Liver (tissue), 9 donors: ENCODE measurements around the gene PHC3. TPM values are rescaled to one million over a fixed set of nuclear protein-coding genes. Genes with fewer than 3 reads are reported as not detected.

ENCODE experiments used
- DNase-seq: peaks from one replicate; pipeline ENCODE4 v3.0.0-alpha.2; 2017; ENCODE audit warnings: low spot score
- H3K27ac ChIP-seq, 2 donors: one replicate each; pipeline ENCODE4 v1.7.0; 2013; ENCODE audit warnings: inconsistent platforms in 2 of 2, low read length in 2 of 2, control low read depth in 1 of 2, low read depth in 1 of 2, mild to moderate bottlenecking in 1 of 2
- H3K27me3 ChIP-seq, 4 donors: one replicate each; pipeline versions ENCODE4 v1.6.1 to v1.7.0; 2013; ENCODE audit warnings: low read length in 3 of 4, inconsistent platforms in 1 of 4, mild to moderate bottlenecking in 1 of 4, moderate library complexity in 1 of 4; ENCODE audit not compliant: control insufficient read depth in 4 of 4, insufficient read depth in 4 of 4
- H3K36me3 ChIP-seq, 4 donors: one replicate each; pipeline versions ENCODE4 v1.6.1 to v1.7.0; 2013; ENCODE audit warnings: low read length in 3 of 4, mild to moderate bottlenecking in 3 of 4, low read depth in 1 of 4, moderate library complexity in 1 of 4; ENCODE audit not compliant: control insufficient read depth in 4 of 4, insufficient read depth in 3 of 4
- H3K4me1 ChIP-seq, 4 donors: one replicate each; pipeline versions ENCODE4 v1.6.1 to v1.7.0; 2013; ENCODE audit warnings: low read length in 3 of 4, mild to moderate bottlenecking in 3 of 4, moderate library complexity in 1 of 4; ENCODE audit not compliant: control insufficient read depth in 4 of 4, insufficient read depth in 4 of 4
- H3K4me3 ChIP-seq, 3 donors: one replicate each; pipeline versions ENCODE4 v1.6.1 to v1.7.0; 2013; ENCODE audit warnings: low read length in 3 of 3, control low read depth in 1 of 3, low read depth in 1 of 3, mild to moderate bottlenecking in 1 of 3
- H3K9ac ChIP-seq, 2 donors: one replicate each; pipeline ENCODE4 v1.7.0; 2013; ENCODE audit warnings: low read length in 2 of 2, mild to moderate bottlenecking in 2 of 2, moderate library complexity in 2 of 2, control low read depth in 1 of 2, low read depth in 1 of 2
- H3K9me3 ChIP-seq, 4 donors: one replicate each; pipeline versions ENCODE4 v1.6.1 to v1.7.0; 2013; ENCODE audit warnings: low read length in 3 of 4; ENCODE audit not compliant: control insufficient read depth in 4 of 4
- EGR1 ChIP-seq, 2 donors: IDR thresholded peaks; 2 replicates each; pipeline ENCODE4 v1.6.1; 2016 to 2018; ENCODE audit warnings: antibody characterized with exemption in 2 of 2, low read depth in 2 of 2
- FOXA1 ChIP-seq: IDR thresholded peaks from 2 replicates; pipeline ENCODE4 v1.6.1; 2016; ENCODE audit warnings: antibody characterized with exemption
- FOXA2 ChIP-seq: IDR thresholded peaks from 2 replicates; pipeline ENCODE4 v1.6.1; 2016; ENCODE audit warnings: antibody characterized with exemption
- GABPA ChIP-seq, 2 donors: IDR thresholded peaks in 1 of 2; conservative IDR thresholded peaks in 1 of 2; 2 replicates each; pipeline ENCODE4 v1.6.1; 2016; ENCODE audit warnings: antibody characterized with exemption in 2 of 2, mild to moderate bottlenecking in 1 of 2, moderate library complexity in 1 of 2
- HNF4A ChIP-seq, 2 donors: conservative IDR thresholded peaks; 2 replicates each; pipeline ENCODE4 v1.6.1; 2016; ENCODE audit warnings: antibody characterized with exemption in 2 of 2, mild to moderate bottlenecking in 2 of 2
- HNF4G ChIP-seq: IDR thresholded peaks from 2 replicates; pipeline ENCODE4 v1.6.1; 2016; ENCODE audit warnings: antibody characterized with exemption
- JUND ChIP-seq, 2 donors: IDR thresholded peaks; 2 replicates each; pipeline ENCODE4 v1.6.1; 2016; ENCODE audit warnings: antibody characterized with exemption in 2 of 2
- NR2F2 ChIP-seq: IDR thresholded peaks from 2 replicates; pipeline ENCODE4 v1.6.1; 2016; ENCODE audit warnings: antibody characterized with exemption
- RXRA ChIP-seq, 2 donors: IDR thresholded peaks; 2 replicates each; pipeline ENCODE4 v1.6.1; 2017 to 2018; ENCODE audit warnings: antibody characterized with exemption in 2 of 2, mild to moderate bottlenecking in 1 of 2
- SP1 ChIP-seq: IDR thresholded peaks from 2 replicates; pipeline ENCODE4 v1.6.1; 2018; ENCODE audit warnings: antibody characterized with exemption, mild to moderate bottlenecking
- TAF1 ChIP-seq: conservative IDR thresholded peaks from 2 replicates; pipeline ENCODE4 v1.6.1; 2016; ENCODE audit warnings: antibody characterized with exemption, mild to moderate bottlenecking
- YY1 ChIP-seq: IDR thresholded peaks from 2 replicates; pipeline ENCODE4 v1.6.1; 2016; ENCODE audit warnings: antibody characterized with exemption, mild to moderate bottlenecking
- WGBS: extraction: QIAGEN DNeasy Blood & Tissue Kit; methylation state at CpG from one replicate; pipeline ENCODE4 v1.1.7; 2013; 5-methylcytosine and 5-hydroxymethylcytosine counted together
- polyA plus RNA-seq, 2 donors: library from polyadenylated mRNA; stranded (reverse) in 1 of 2; unstranded in 1 of 2; fragments of 200-250 nt in 1 of 2; fragments of >200 nt in 1 of 2; fragmentation: Nextera tagmentation in 1 of 2; extraction: Ambion mirVana in 1 of 2; gene quantifications; one replicate each; pipeline versions ENCODE4 v1.2.1 to v1.2.3, GENCODE V29; 2013 to 2015
- total RNA-seq, 2 donors: library from RNA; depleted of rRNA; stranded (reverse); fragments of >200 nt; gene quantifications; one replicate each; pipeline ENCODE4 v1.2.3, GENCODE V29; 2014
- TF ChIP-seq, protein P1 (sequence below): IDR thresholded peaks from 2 replicates; pipeline ENCODE4 v1.6.1; 2016; ENCODE audit warnings: antibody characterized with exemption
- TF ChIP-seq, protein P2 (sequence below): IDR thresholded peaks from 2 replicates; pipeline ENCODE4 v1.6.1; 2016; ENCODE audit warnings: antibody characterized with exemption
- TF ChIP-seq, protein P3 (sequence below): fragments of 150-350 bp; IDR thresholded peaks from 2 replicates; pipeline ENCODE4 v1.5.1; 2017; ENCODE audit warnings: improper control_type of control experiment, low read depth, low read length; ENCODE audit not compliant: missing input control
- donor health status: healthy.
- donor health status: healthy.
- donor health status: healthy.
- donor health status: healthy.
- donor health status: healthy.

The PHC3 gene
- total and polyA plus RNA-seq, 4 donors = 3.9 to 44.7 (median 24.2) TPM

- H3K4me1 ChIP-seq = no peaks in the 10 kb centered on the region
- H3K27ac ChIP-seq = no peak overlapping the region
- no peak overlapping the region for H3K9ac ChIP-seq
- no peaks in the 10 kb centered on the region for H3K9me3 ChIP-seq
- WGBS = 87% methylated on average over 6 of the region's 6 CpGs
- H3K36me3 ChIP-seq = no peaks in the 10 kb centered on the region
- no peak for TF ChIP-seq GABPA (IDR thresholded peaks at IDR 0.05 in 1 of 2, conservative IDR thresholded peaks at IDR 0.05 in 1 of 2)
- no peak for TF ChIP-seq EGR1 (IDR thresholded peaks at IDR 0.05; ENCODE audit: low read depth in 2 of 2)
- TF ChIP-seq FOXA2 = no peak
- no peak for TF ChIP-seq FOXA1
- no peak for TF ChIP-seq HNF4A (conservative IDR thresholded peaks at IDR 0.05)
- no peak for TF ChIP-seq YY1
- TF ChIP-seq, protein P1, sequence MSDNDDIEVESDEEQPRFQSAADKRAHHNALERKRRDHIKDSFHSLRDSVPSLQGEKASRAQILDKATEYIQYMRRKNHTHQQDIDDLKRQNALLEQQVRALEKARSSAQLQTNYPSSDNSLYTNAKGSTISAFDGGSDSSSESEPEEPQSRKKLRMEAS = no peak
- no peak for TF ChIP-seq NR2F2
- TF ChIP-seq, protein P2, sequence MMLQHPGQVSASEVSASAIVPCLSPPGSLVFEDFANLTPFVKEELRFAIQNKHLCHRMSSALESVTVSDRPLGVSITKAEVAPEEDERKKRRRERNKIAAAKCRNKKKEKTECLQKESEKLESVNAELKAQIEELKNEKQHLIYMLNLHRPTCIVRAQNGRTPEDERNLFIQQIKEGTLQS = no peak
- no peak for TF ChIP-seq JUND (IDR thresholded peaks at IDR 0.05)
- no peak for TF ChIP-seq TAF1
- no peak for TF ChIP-seq RXRA (IDR thresholded peaks at IDR 0.05)
- TF ChIP-seq, protein P3, sequence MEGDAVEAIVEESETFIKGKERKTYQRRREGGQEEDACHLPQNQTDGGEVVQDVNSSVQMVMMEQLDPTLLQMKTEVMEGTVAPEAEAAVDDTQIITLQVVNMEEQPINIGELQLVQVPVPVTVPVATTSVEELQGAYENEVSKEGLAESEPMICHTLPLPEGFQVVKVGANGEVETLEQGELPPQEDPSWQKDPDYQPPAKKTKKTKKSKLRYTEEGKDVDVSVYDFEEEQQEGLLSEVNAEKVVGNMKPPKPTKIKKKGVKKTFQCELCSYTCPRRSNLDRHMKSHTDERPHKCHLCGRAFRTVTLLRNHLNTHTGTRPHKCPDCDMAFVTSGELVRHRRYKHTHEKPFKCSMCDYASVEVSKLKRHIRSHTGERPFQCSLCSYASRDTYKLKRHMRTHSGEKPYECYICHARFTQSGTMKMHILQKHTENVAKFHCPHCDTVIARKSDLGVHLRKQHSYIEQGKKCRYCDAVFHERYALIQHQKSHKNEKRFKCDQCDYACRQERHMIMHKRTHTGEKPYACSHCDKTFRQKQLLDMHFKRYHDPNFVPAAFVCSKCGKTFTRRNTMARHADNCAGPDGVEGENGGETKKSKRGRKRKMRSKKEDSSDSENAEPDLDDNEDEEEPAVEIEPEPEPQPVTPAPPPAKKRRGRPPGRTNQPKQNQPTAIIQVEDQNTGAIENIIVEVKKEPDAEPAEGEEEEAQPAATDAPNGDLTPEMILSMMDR = no peak
- TF ChIP-seq SP1 = no peak
- no peak for TF ChIP-seq HNF4G
- H3K4me3 ChIP-seq = no peak overlapping the region
- no peaks in the 10 kb centered on the region for H3K27me3 ChIP-seq
- no peak for DNase-seq
Observed at GRCh38 chr3:170058127-170058526, 123.4 kb downstream of the PHC3 start.

DNA sequence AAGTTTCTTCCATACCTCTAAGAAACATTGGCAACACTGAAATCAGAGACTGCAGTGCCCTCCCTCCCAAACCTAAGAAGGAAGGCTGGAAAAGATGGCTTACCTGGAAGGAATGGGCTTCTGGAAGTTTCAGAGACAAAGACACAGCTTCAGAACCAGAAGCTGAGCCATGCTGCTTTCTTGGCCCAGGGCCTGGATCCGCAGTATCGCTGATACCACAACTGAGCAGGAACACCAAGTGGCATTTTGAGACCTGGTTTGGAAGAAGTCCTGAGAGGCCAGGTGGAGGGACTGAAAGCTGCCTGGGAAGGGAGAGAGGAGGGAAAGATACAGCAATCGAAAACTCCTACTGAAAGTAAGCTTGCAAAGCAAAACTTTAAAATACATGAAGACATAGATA is 124.0 kb downstream of the PHC3 start:
- Histone ChIP-seq H3K36me3 (no peaks in the 10 kb centered on the region), H3K9me3 (no peaks in the 10 kb centered on the region), H3K4me3 (no peak overlapping the region), H3K9ac (no peak overlapping the region), H3K4me1 (no peaks in the 10 kb centered on the region), H3K27me3 (no peaks in the 10 kb centered on the region), H3K27ac (no peak overlapping the region)
- 92% methylated on average over 3 of the region's 3 CpGs for WGBS
- TF ChIP-seq FOXA1 = no peak
- TF ChIP-seq, protein P1 = no peak
- TF ChIP-seq NR2F2 = no peak
- TF ChIP-seq HNF4A (conservative IDR thresholded peaks at IDR 0.05) = no peak
- TF ChIP-seq YY1 = no peak
- no peak for TF ChIP-seq EGR1 (IDR thresholded peaks at IDR 0.05; ENCODE audit: low read depth in 2 of 2)
- DNase-seq = no peak

DNA sequence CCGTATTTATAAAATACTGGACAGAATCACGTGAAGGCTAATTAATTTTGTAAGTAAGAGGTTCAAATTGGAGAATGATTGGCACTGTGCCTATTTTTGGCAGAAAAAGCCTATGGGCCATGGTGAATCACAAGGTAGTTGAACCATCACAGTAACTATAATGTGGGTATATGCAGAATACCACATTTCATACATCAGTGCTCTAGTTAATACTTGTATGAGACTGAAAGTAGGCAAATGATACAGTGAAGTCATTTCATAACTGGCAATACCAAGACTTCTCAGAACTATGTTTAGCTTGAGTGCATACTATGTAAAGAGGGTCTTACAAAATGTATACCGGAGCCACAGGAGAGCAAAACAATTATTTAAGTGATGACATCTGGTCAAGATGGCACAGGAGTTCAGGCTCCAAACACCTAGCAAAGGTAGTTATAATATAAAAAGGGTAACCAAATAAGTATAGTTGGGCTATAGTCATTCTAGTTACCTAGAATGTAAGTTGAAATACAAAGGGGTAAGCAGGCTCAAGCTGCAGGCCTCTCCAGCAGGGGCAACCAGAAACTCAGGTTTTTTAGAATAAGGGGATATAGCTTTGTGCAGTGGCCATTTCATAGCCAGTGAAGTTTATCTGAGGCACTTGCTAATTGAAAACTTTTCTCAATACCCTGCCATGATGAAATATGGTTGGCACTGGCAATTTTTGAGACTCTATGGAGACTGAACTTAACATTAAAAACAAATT is 124.7 kb downstream of the PHC3 start:
- no peak overlapping the region for H3K27ac ChIP-seq
- H3K4me1 ChIP-seq = no peaks in the 10 kb centered on the region
- no peak overlapping the region for H3K4me3 ChIP-seq
- DNase-seq = no peak
- no peaks in the 10 kb centered on the region for H3K36me3 ChIP-seq
- H3K9ac ChIP-seq = no peak overlapping the region
- WGBS = 90% methylated on average over 3 of the region's 3 CpGs
- no peaks in the 10 kb centered on the region for H3K27me3 ChIP-seq
- no peaks in the 10 kb centered on the region for H3K9me3 ChIP-seq
- no peak for TF ChIP-seq HNF4G
- no peak for TF ChIP-seq GABPA (IDR thresholded peaks at IDR 0.05 in 1 of 2, conservative IDR thresholded peaks at IDR 0.05 in 1 of 2)
- TF ChIP-seq, protein P3 = no peak
- TF ChIP-seq, protein P1 = no peak
- TF ChIP-seq, protein P2 = no peak
